ENCODE results near the gene PPP2R5C.

Gene PPP2R5C

DNA sequence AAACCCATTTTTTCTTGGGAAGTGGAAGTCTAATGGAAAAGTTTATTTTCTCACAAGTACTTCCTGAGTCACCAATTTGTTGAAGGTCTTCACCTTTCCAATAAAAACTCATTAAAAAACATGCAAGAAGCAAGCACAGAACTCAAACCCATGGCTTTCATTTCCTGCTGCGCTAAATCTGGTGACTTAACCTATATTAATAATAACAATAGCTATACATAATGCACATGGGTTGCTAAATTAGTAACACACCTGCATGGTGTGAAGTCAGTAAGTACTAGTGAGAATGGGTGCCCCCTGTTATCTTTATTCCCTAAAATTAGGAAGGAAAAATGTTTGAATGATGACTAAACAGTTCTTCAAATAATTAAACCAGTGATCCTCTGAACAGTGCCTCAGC is 52.3 kb downstream of the PPP2R5C start:
- no peak for DNase-seq

DNA sequence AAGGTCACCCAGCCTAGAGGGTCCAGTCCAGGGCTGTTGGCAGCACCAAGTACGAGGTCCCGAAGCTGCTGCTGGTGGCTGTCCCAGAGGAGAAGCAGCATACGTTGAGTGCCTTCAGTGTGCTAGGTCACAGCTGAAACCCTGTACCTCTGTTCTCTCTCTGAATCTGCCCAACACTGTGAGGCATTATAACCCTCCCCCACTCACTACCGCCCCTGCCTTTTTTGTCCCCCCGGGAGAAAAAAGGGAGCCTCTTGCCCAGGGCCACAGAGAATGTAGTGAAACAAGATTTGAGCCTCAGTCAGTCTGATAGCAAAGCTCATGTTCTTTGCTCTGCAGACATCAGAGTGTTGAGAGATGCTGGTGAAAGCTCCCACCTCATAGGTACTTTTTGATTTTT is 53.4 kb downstream of the PPP2R5C start:
- DNase-seq, result no peak

DNA sequence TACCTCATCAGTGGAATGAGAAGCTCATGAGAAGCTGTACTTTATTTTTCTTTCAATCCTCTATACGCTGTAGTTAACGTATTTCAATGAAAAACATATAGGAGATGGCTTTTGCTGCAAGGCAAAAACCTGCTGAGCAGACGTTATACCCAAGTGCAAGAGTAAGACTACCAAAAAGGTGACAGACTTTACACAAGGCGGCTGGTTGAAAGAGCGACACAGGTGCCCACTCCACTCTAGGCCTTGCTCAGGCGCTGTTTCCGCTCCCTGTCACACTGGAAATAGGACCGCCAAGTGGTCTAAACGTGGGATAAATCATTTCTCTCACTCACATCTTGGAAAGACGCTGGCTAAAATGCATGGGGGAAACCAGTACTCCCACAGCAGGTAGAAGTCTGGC is 54.5 kb downstream of the PPP2R5C start:
- no peak for DNase-seq

GRCh38 chr14:101817501-101818001 is 56.0 kb downstream of the PPP2R5C start:
- no peak for DNase-seq

- no peak for DNase-seq
Measured at GRCh38 chr14:101819251-101819990, 57.9 kb downstream of the PPP2R5C start.

DNA sequence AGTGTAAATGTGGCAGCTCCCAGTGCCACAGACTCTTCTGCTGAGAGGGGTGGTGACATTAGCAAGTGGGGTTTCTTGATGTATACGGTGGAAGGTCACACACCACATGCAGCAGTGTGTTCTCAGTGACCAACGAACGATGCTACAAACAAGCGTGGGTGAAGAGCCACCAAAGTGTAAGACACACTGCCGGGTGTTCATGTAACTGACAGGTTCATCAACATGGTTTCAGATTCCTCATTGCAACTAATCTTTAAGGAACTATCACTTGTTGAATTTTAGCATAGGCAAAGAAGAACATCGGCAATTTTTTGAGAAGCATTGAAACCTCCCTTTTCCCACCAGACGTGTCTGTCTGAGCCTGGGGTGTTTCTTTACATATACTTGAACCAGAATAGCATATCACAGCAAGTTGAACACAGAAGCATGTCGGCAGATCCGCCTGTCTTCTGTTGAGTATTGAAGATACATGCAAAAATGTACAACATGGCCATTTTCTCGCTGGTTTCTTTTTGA is 58.8 kb downstream of the PPP2R5C start:
- no peak for DNase-seq

DNA sequence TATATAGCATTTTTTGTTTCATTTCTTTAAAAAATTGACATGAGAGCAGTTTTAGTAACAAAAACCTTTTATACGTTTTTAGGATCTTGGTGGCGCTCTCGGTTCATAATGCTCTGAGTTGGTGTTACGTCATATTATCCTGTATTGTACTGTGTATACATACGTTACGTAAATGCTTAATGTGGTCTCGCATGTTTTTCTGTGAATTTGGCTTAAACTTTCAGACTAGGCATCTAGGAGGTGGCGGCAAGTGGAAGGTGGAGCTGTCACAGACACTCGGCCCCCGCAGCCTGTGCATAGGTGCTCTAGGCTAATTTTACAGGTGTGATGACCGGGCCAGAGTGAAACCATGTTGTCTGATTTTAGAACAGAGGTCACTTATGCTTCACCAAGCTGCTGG is 60.0 kb downstream of the PPP2R5C start:
- no peak for DNase-seq

DNA sequence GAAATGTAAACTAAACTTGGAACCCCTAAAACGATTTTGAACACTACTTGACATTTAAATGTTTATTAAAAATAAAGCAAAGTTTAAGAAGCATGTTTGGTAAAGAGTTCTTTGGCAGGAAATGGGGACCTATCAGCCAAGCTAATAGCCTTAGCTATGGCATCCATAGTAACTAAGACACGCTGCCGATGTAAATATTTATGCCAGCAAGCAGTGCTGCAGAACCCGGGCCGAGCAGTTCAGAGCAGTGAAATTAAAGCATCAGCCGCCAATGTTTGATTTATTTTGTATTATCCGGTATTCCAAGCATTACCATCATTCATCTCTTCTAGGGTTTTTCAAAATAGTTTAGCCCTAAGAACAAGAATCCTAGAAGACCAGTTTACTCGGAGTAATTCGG is 61.6 kb downstream of the PPP2R5C start:
- no peak for DNase-seq

GRCh38 chr14:101823511-101824120 is 62.1 kb downstream of the PPP2R5C start:
- no peak for DNase-seq

GRCh38 chr14:101824339-101824727 is 62.8 kb downstream of the PPP2R5C start:
- DNase-seq, result no peak

DNA sequence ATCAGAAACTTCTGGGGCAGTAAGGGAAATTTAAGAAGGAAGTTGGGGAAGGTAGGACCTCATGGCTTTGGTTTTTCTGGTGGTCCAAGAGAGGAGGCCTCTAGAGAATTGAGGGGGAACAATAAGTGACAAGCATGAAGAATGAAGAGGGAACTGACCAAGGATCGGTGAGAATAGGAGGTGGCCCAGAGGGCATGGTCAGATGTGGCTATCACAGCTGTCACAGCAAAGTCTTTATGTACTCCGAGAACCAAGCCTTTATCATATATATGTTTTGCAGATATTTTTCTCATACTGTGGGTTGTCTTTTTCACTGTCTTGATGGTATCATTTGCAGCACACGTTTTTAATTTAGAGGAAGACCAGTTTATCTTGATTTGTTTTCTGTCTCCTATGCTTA is 64.3 kb downstream of the PPP2R5C start:
- no peak for DNase-seq

DNA sequence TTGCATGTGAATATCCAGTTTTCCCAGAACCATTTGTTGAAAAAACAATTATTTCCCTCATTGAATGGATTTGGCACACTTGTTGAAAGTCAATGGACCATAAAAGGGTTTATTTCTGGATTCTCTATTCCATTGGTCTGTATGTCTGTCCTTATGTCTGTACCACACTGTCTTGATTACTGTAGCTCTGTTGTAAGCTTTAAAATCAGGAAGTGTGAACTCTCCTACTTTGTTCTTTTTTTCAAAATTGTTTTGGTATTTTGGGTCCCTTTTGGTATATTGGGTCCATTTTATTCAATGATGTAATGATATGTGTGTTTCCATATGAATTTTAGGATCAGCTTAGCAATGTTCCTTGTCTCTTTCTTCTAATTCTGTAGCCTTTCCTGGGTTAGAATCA is 64.8 kb downstream of the PPP2R5C start:
- no peak for DNase-seq

DNA sequence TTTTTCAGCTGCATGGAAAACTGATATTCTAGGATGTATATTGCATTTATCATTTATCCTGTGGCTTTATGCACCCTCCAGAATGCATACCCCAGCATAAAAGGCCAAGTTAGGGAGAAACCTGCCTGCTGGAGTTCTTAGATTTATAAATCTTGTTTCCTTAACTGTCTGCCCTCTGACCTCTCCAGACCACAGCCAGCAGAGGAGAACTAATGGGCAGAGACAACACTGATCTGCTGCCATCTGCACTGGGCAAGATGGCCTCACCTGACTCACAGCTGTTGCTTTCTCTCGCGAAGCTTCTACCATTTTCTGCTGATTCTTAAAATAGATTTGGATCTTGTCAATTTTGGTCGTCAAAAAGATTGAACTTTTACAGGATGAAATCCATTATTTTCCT is 65.8 kb downstream of the PPP2R5C start:
- DNase-seq, result no peak

DNA sequence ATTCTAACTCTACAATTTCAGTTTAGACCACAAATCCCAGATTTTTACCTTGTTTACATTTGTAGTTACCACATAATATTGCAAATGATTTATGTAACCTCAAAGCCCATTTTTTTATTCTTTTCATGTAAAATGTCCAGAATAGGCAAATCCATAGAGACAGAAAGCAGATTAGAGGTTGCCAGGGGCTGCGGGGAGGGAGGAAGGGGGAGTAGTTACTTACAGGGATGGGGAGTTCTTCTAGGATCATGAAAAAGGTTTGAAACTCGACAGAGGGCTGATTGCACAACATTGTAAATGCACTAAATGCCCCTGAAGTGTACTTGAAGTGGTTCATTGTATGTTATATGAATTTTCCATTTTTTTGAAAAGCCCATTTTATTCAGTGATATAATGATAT is 66.5 kb downstream of the PPP2R5C start:
- no peak for DNase-seq

DNA sequence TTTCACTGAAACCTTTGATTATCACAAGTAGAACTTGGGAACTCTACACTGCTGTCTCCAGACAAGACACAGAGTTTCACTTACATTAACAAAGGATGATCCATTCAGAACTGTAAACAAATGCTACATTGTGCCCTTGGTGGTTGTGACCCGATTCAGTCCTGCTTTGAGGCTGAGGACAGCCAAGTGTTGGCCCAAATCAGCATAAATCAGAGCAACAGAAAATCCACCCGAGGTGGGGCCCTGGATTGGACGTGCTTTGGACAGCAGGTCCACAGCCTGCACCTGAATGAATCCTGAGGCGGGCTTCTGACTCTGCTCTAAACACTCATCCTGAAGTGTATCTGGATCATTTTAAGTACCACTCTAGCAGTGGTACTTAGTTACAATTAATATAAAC is 68.8 kb downstream of the PPP2R5C start:
- no peak for DNase-seq

GRCh38 chr14:101833045-101833444 is 71.5 kb downstream of the PPP2R5C start:
- DNase-seq, result no peak

DNA sequence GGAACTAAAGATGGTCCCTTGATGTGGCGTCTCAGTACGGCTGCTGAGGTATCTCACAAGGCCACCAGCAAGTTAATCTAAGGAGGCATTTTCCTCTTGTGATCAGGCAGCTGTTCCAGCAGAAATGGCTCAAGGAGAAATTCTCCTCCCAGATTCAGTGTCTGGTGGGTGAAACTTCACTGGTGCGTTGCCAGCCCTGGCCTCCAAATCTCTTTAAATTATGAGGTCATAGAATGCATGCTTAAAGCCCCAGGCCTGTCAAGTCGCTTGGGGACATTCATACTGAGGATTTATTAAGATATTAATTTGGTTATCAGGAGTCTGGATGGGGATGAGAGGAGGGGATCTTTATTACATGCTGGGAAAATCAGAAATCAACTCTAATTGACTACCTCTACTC is 72.9 kb downstream of the PPP2R5C start:
- DNase-seq, result no peak

DNA sequence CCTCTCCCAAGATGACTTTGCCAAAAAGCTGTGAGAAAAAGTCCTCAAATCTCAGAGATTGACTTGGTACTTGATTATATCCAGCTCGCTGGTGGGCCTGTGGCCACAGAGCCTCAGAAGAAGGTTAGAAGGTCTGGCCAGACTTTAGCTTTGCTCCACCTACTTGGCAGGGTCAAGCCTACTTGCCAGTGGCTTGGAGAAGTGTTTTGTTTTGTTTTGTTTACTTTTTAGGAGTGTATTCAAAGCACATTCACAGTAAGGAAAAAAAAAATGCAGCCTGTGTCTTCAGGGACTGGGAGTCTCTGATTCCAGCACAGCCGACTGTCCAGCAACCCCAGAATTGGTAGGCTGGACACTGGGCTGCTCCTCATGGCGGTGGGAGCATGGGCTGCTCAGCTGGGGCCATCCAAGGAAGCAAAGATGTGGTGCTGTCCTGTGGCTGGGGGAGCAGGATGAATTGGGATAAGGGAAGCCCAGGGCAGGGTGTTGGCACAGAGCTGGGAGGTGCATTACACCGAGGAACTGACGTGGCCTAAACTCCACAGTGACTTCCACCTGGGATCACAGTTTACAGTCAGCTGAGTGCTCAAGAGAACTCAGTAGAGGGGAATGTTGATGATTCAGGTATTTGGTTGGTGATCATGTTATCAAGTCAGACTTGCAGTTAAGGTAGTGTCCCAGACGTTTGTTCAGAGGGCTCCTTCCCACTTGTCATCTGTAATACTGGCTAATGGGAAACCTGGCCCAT is 73.5 kb downstream of the PPP2R5C start:
- no peak for DNase-seq

GRCh38 chr14:101835566-101835965 is 74.1 kb downstream of the PPP2R5C start:
- no peak for DNase-seq

- DNase-seq, result no peak
Measured at GRCh38 chr14:101836135-101836534, 74.6 kb downstream of the PPP2R5C start.

GRCh38 chr14:101838476-101838875 is 77.0 kb downstream of the PPP2R5C start:
- no peak for DNase-seq

DNA sequence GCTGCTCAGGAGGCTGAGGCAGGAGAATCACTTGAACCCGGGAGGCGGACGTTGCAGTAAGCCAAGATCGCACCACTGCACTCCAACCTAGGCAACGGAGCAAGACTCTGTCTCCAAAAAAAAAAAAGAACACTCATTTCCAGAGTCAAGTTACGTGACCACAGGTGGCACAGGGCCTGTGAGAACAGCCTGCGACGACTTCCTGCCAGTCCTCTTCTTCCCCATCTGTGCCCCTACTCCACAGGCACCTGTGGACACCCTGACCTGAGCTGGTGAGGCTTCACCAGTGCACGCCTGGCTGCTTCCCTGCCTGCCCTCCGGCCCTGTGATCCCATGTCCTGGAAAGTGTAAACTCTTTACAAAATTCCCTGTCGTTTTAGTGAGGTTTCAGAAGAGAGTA is 77.7 kb downstream of the PPP2R5C start:
- no peak for DNase-seq

DNA sequence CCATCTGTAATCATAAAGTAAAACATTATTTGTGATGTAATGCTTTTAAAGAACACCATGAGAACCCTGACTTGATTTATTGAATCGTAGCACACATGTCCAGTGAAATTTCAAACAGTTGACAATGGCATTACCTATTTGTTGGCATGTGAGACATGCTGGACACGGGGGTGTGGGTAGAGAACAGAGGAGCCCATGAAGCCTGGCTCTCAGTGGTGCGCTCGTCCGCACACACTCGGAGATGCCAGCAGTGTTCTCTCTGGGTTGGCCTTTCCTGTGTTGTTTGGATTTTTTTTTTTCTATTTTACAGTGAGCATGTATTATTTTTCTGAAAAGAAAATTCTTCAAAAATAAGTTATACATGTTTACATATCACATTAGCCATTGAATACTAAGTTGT is 78.2 kb downstream of the PPP2R5C start:
- DNase-seq, result no peak

Data from right kidney (tissue), 1 donor.